ENCODE measurements around the gene ANKRD28.

GRCh38 chr3:15805756-15806266, 8.0 kb upstream of the ANKRD28 start:
- no peak for TF ChIP-seq CTCF (conservative IDR thresholded peaks at IDR 0.05; ENCODE audit: low read length)
- no peak for TF ChIP-seq EZH2phosphoT487 (IDR thresholded peaks at IDR 0.05; ENCODE audit: borderline replicate concordance, low read depth, low read length)
